MM.1S (cell line): ENCODE data around the gene WNT2B.

Experiments
- EZH2 ChIP-seq: fragments of 300-600 bp; sonication (generic); optimal IDR thresholded peaks from 2 replicates; pipeline ENCODE3; 2017; ENCODE audit warnings: low read depth, mild to moderate bottlenecking, antibody characterized with exemption, low read length, mixed read lengths
- EZH2phosphoT487 ChIP-seq: fragments of 300-600 bp; sonication (generic); IDR thresholded peaks from 2 replicates; pipeline ENCODE4 v1.6.1; 2018; ENCODE audit warnings: antibody characterized with exemption, low read length
- TF ChIP-seq, protein P1 (sequence below): fragments of 300-600 bp; sonication (generic); IDR thresholded peaks from 2 replicates; pipeline ENCODE4 v1.5.1; 2016; ENCODE audit warnings: antibody characterized with exemption, low read length, mixed read lengths

DNA sequence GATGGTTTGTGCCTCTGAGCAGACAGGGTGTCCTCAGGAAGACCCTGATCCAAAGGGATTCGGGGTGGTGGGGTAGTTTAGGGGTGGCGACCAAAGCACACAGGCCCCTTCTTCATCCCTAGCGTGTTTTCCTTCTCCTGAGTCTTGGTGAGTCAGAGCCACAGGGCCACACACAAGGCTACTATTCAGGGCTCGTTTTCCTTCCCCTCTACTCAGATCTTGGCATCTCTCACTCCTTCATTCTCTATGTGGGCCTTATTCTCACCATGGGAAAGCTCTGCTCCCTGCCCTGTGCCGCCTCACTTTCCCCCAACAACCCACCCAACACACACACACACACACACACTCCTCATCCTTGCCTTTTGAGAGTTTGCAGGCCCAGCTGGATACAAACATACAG lies 43.6 kb upstream of the WNT2B start:
- TF ChIP-seq, protein P1, sequence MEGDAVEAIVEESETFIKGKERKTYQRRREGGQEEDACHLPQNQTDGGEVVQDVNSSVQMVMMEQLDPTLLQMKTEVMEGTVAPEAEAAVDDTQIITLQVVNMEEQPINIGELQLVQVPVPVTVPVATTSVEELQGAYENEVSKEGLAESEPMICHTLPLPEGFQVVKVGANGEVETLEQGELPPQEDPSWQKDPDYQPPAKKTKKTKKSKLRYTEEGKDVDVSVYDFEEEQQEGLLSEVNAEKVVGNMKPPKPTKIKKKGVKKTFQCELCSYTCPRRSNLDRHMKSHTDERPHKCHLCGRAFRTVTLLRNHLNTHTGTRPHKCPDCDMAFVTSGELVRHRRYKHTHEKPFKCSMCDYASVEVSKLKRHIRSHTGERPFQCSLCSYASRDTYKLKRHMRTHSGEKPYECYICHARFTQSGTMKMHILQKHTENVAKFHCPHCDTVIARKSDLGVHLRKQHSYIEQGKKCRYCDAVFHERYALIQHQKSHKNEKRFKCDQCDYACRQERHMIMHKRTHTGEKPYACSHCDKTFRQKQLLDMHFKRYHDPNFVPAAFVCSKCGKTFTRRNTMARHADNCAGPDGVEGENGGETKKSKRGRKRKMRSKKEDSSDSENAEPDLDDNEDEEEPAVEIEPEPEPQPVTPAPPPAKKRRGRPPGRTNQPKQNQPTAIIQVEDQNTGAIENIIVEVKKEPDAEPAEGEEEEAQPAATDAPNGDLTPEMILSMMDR: no peak
- TF ChIP-seq EZH2: no peak
- TF ChIP-seq EZH2phosphoT487: no peak
